Liver (tissue), 9 donors: ENCODE data around the gene BAHD1. TPM values are rescaled to one million over a fixed set of nuclear protein-coding genes. Genes with fewer than 3 reads are reported as not detected.

ENCODE experiments used
- DNase-seq: peaks from one replicate; pipeline ENCODE4 v3.0.0-alpha.2; 2017; ENCODE audit warnings: low spot score
- H3K27ac ChIP-seq, 2 donors: one replicate each; pipeline ENCODE4 v1.7.0; 2013; ENCODE audit warnings: inconsistent platforms in 2 of 2, low read length in 2 of 2, control low read depth in 1 of 2, low read depth in 1 of 2, mild to moderate bottlenecking in 1 of 2
- H3K27me3 ChIP-seq, 4 donors: one replicate each; pipeline versions ENCODE4 v1.6.1 to v1.7.0; 2013; ENCODE audit warnings: low read length in 3 of 4, inconsistent platforms in 1 of 4, mild to moderate bottlenecking in 1 of 4, moderate library complexity in 1 of 4; ENCODE audit not compliant: control insufficient read depth in 4 of 4, insufficient read depth in 4 of 4
- H3K36me3 ChIP-seq, 4 donors: one replicate each; pipeline versions ENCODE4 v1.6.1 to v1.7.0; 2013; ENCODE audit warnings: low read length in 3 of 4, mild to moderate bottlenecking in 3 of 4, low read depth in 1 of 4, moderate library complexity in 1 of 4; ENCODE audit not compliant: control insufficient read depth in 4 of 4, insufficient read depth in 3 of 4
- H3K4me1 ChIP-seq, 4 donors: one replicate each; pipeline versions ENCODE4 v1.6.1 to v1.7.0; 2013; ENCODE audit warnings: low read length in 3 of 4, mild to moderate bottlenecking in 3 of 4, moderate library complexity in 1 of 4; ENCODE audit not compliant: control insufficient read depth in 4 of 4, insufficient read depth in 4 of 4
- H3K4me3 ChIP-seq, 3 donors: one replicate each; pipeline versions ENCODE4 v1.6.1 to v1.7.0; 2013; ENCODE audit warnings: low read length in 3 of 3, control low read depth in 1 of 3, low read depth in 1 of 3, mild to moderate bottlenecking in 1 of 3
- H3K9ac ChIP-seq, 2 donors: one replicate each; pipeline ENCODE4 v1.7.0; 2013; ENCODE audit warnings: low read length in 2 of 2, mild to moderate bottlenecking in 2 of 2, moderate library complexity in 2 of 2, control low read depth in 1 of 2, low read depth in 1 of 2
- H3K9me3 ChIP-seq, 4 donors: one replicate each; pipeline versions ENCODE4 v1.6.1 to v1.7.0; 2013; ENCODE audit warnings: low read length in 3 of 4; ENCODE audit not compliant: control insufficient read depth in 4 of 4
- ATF3 ChIP-seq: IDR thresholded peaks from 2 replicates; pipeline ENCODE4 v1.6.1; 2016; ENCODE audit warnings: antibody characterized with exemption
- CTCF ChIP-seq: fragments of 150-350 bp; IDR thresholded peaks from 2 replicates; pipeline ENCODE4 v1.5.1; 2017; ENCODE audit warnings: improper control_type of control experiment, low read depth, low read length; ENCODE audit not compliant: missing input control
- EGR1 ChIP-seq, 2 donors: IDR thresholded peaks; 2 replicates each; pipeline ENCODE4 v1.6.1; 2016 to 2018; ENCODE audit warnings: antibody characterized with exemption in 2 of 2, low read depth in 2 of 2
- FOXA1 ChIP-seq: IDR thresholded peaks from 2 replicates; pipeline ENCODE4 v1.6.1; 2016; ENCODE audit warnings: antibody characterized with exemption
- FOXA2 ChIP-seq: IDR thresholded peaks from 2 replicates; pipeline ENCODE4 v1.6.1; 2016; ENCODE audit warnings: antibody characterized with exemption
- GABPA ChIP-seq, 2 donors: IDR thresholded peaks in 1 of 2; conservative IDR thresholded peaks in 1 of 2; 2 replicates each; pipeline ENCODE4 v1.6.1; 2016; ENCODE audit warnings: antibody characterized with exemption in 2 of 2, mild to moderate bottlenecking in 1 of 2, moderate library complexity in 1 of 2
- HNF4A ChIP-seq, 2 donors: conservative IDR thresholded peaks; 2 replicates each; pipeline ENCODE4 v1.6.1; 2016; ENCODE audit warnings: antibody characterized with exemption in 2 of 2, mild to moderate bottlenecking in 2 of 2
- HNF4G ChIP-seq: IDR thresholded peaks from 2 replicates; pipeline ENCODE4 v1.6.1; 2016; ENCODE audit warnings: antibody characterized with exemption
- JUND ChIP-seq, 2 donors: IDR thresholded peaks; 2 replicates each; pipeline ENCODE4 v1.6.1; 2016; ENCODE audit warnings: antibody characterized with exemption in 2 of 2
- MAX ChIP-seq: IDR thresholded peaks from 2 replicates; pipeline ENCODE4 v1.6.1; 2016; ENCODE audit warnings: antibody characterized with exemption
- NR2F2 ChIP-seq: IDR thresholded peaks from 2 replicates; pipeline ENCODE4 v1.6.1; 2016; ENCODE audit warnings: antibody characterized with exemption
- RAD21 ChIP-seq, 2 donors: IDR thresholded peaks; 2 replicates each; pipeline ENCODE4 v1.6.1; 2016; ENCODE audit warnings: antibody characterized with exemption in 2 of 2, mild to moderate bottlenecking in 2 of 2
- REST ChIP-seq: IDR thresholded peaks from 2 replicates; pipeline ENCODE4 v1.6.1; 2016; ENCODE audit warnings: antibody characterized with exemption, mild to moderate bottlenecking
- RXRA ChIP-seq, 2 donors: IDR thresholded peaks; 2 replicates each; pipeline ENCODE4 v1.6.1; 2017 to 2018; ENCODE audit warnings: antibody characterized with exemption in 2 of 2, mild to moderate bottlenecking in 1 of 2
- SP1 ChIP-seq: IDR thresholded peaks from 2 replicates; pipeline ENCODE4 v1.6.1; 2018; ENCODE audit warnings: antibody characterized with exemption, mild to moderate bottlenecking
- TAF1 ChIP-seq: conservative IDR thresholded peaks from 2 replicates; pipeline ENCODE4 v1.6.1; 2016; ENCODE audit warnings: antibody characterized with exemption, mild to moderate bottlenecking
- YY1 ChIP-seq: IDR thresholded peaks from 2 replicates; pipeline ENCODE4 v1.6.1; 2016; ENCODE audit warnings: antibody characterized with exemption, mild to moderate bottlenecking
- ZBTB33 ChIP-seq: IDR thresholded peaks from 2 replicates; pipeline ENCODE4 v1.6.1; 2016; ENCODE audit warnings: antibody characterized with exemption
- WGBS: extraction: QIAGEN DNeasy Blood & Tissue Kit; methylation state at CpG from one replicate; pipeline ENCODE4 v1.1.7; 2013; 5-methylcytosine and 5-hydroxymethylcytosine counted together
- polyA plus RNA-seq, 2 donors: library from polyadenylated mRNA; stranded (reverse) in 1 of 2; unstranded in 1 of 2; fragments of 200-250 nt in 1 of 2; fragments of >200 nt in 1 of 2; fragmentation: Nextera tagmentation in 1 of 2; extraction: Ambion mirVana in 1 of 2; gene quantifications; one replicate each; pipeline versions ENCODE4 v1.2.1 to v1.2.3, GENCODE V29; 2013 to 2015
- total RNA-seq, 2 donors: library from RNA; depleted of rRNA; stranded (reverse); fragments of >200 nt; gene quantifications; one replicate each; pipeline ENCODE4 v1.2.3, GENCODE V29; 2014
- donor health status: healthy.
- donor health status: healthy.
- donor health status: healthy.
- donor health status: healthy.
- donor health status: healthy.

BAHD1 gene
- total and polyA plus RNA-seq, 4 donors: 1.8 to 8.7 (median 6.6) TPM

GRCh38 chr15:40498418-40498817, 57.7 kb downstream of the BAHD1 start (continued):
- no peak for TF ChIP-seq SP1
- no peak for TF ChIP-seq RAD21 (IDR thresholded peaks at IDR 0.05)
- TF ChIP-seq EGR1 (IDR thresholded peaks at IDR 0.05; ENCODE audit: low read depth in 2 of 2): no peak
- no peak for TF ChIP-seq HNF4G
- no peak for TF ChIP-seq CTCF

GRCh38 chr15:40498891-40499290, 58.1 kb downstream of the BAHD1 start:
- no peaks in the 10 kb centered on the region for H3K4me1 ChIP-seq
- 73% methylated on average over 4 of the region's 4 CpGs for WGBS

More at GRCh38 chr15:40498891-40499290, 58.1 kb downstream of the BAHD1 start:
- TF ChIP-seq ATF3 (no peak), JUND (IDR thresholded peaks at IDR 0.05) (no peak), MAX (no peak), GABPA (IDR thresholded peaks at IDR 0.05 in 1 of 2, conservative IDR thresholded peaks at IDR 0.05 in 1 of 2) (no peak), HNF4A (conservative IDR thresholded peaks at IDR 0.05) (no peak), FOXA2 (no peak), CTCF (no peak), HNF4G (no peak), FOXA1 (no peak), YY1 (no peak), EGR1 (IDR thresholded peaks at IDR 0.05; ENCODE audit: low read depth in 2 of 2) (no peak), SP1 (no peak), REST (no peak), ZBTB33 (no peak), NR2F2 (no peak), TAF1 (no peak), RXRA (IDR thresholded peaks at IDR 0.05) (no peak), RAD21 (IDR thresholded peaks at IDR 0.05) (no peak)
- H3K36me3 ChIP-seq: no peaks in the 10 kb centered on the region
- no peak for DNase-seq
- no peak overlapping the region for H3K27ac ChIP-seq
- no peak overlapping the region for H3K9ac ChIP-seq
- no peaks in the 10 kb centered on the region for H3K27me3 ChIP-seq
- no peak overlapping the region for H3K4me3 ChIP-seq
- no peaks in the 10 kb centered on the region for H3K9me3 ChIP-seq
